Vagina (tissue), 2 donors: ENCODE data around the gene YOD1. TPM values are rescaled to one million over a fixed set of nuclear protein-coding genes. Genes with fewer than 3 reads are reported as not detected.

Experiments used
- DNase-seq, 2 donors: peaks; one replicate each; pipeline ENCODE4 v3.0.0-alpha.2; 2017; ENCODE audit errors: extremely low spot score in 2 of 2
- H3K27ac ChIP-seq: fragments of 200-600 bp; sonication (generic); one replicate; pipeline ENCODE4 v1.5.1; 2019
- H3K27me3 ChIP-seq: fragments of 200-600 bp; sonication (generic); one replicate; pipeline ENCODE4 v1.5.1; 2019
- H3K36me3 ChIP-seq, 2 donors: fragments of 200-600 bp; sonication (generic); one replicate each; pipeline ENCODE4 v1.5.1; 2017 to 2019
- H3K4me1 ChIP-seq: fragments of 200-600 bp; sonication (generic); one replicate; pipeline ENCODE4 v1.5.1; 2019
- H3K4me3 ChIP-seq, 2 donors: fragments of 200-600 bp; sonication (generic); 1 replicate in 1 of 2; 2 replicates in 1 of 2; pipeline ENCODE4 v1.5.1; 2016 to 2019
- H3K9me3 ChIP-seq: fragments of 200-600 bp; sonication (generic); one replicate; pipeline ENCODE4 v1.5.1; 2019
- POLR2A ChIP-seq, 2 donors: fragments of 450-650 bp; IDR thresholded peaks; one replicate each; pipeline ENCODE4 v1.6.1; 2017; ENCODE audit warnings: antibody characterized with exemption in 2 of 2, mild to moderate bottlenecking in 2 of 2, moderate library complexity in 2 of 2
- POLR2AphosphoS5 ChIP-seq, 2 donors: sonication (generic); formaldehyde crosslinking; IDR thresholded peaks; one replicate each; pipeline ENCODE4 v1.9.0; 2017; ENCODE audit warnings: antibody characterized with exemption in 2 of 2, mild to moderate bottlenecking in 2 of 2, low read depth in 1 of 2; ENCODE audit not compliant: insufficient read depth in 1 of 2
- intact Hi-C: fragments of 100-400 bp; cut with DNase I; formaldehyde crosslinking; loops from one replicate; pipeline ENCODE4 v1.15.1; 2023
- total RNA-seq: library from RNA; depleted of rRNA; stranded (reverse); fragments of >200 nt; gene quantifications from one replicate; pipeline ENCODE4 v1.2.3, GENCODE V29; 2016
- TF ChIP-seq, protein P1 (sequence below), 3 experiments: fragments of 450-650 bp in 2 of 3; fragments of 200-600 bp in 1 of 3; sonication (generic) in 1 of 3; IDR thresholded peaks; one replicate each; pipeline ENCODE4 v1.5.1; 2017 to 2019; ENCODE audit warnings: antibody characterized with exemption in 3 of 3, mild to moderate bottlenecking in 2 of 3, moderate library complexity in 2 of 3

YOD1 gene
- total RNA-seq, 1 donor from 2014 or later, result 25.3 TPM

DNA sequence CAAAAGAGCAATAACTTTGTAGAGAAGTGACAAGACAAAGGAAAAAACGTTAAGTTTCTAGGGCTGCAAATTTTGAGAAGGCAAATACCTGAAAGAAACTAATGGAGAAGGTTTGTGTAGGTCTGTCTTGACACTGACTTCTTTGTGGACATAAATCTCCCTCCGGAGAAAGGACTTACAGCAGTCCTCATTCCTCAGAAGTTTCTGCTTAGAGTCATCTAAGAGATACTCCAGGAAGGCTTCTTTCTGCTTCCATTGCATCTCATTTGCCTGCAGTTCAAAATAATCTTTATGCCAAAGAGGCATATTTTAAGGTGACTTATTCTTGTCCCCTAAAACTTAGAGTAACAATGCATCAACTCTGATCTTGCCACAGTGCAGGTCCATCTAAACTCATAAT, 33.2 kb upstream of the YOD1 start:
- no peak for DNase-seq
- Histone ChIP-seq H3K27ac (no peak overlapping the region), H3K4me3 (no peak overlapping the region), H3K9me3 (no peaks in the 10 kb centered on the region), H3K4me1 (peaks cover 5% of the 10 kb centered on the region), H3K36me3 (no peaks in the 10 kb centered on the region), H3K27me3 (no peaks in the 10 kb centered on the region)
- intact Hi-C loops, result loop anchor here (10.0 kb wide), 1 partner anchor 311 kb away; no protein-coding TSS in a partner anchor
- no peak for TF ChIP-seq POLR2AphosphoS5 (IDR thresholded peaks at IDR 0.05; ENCODE audit: insufficient read depth in 1 of 2, low read depth in 1 of 2)
- TF ChIP-seq, protein P1, sequence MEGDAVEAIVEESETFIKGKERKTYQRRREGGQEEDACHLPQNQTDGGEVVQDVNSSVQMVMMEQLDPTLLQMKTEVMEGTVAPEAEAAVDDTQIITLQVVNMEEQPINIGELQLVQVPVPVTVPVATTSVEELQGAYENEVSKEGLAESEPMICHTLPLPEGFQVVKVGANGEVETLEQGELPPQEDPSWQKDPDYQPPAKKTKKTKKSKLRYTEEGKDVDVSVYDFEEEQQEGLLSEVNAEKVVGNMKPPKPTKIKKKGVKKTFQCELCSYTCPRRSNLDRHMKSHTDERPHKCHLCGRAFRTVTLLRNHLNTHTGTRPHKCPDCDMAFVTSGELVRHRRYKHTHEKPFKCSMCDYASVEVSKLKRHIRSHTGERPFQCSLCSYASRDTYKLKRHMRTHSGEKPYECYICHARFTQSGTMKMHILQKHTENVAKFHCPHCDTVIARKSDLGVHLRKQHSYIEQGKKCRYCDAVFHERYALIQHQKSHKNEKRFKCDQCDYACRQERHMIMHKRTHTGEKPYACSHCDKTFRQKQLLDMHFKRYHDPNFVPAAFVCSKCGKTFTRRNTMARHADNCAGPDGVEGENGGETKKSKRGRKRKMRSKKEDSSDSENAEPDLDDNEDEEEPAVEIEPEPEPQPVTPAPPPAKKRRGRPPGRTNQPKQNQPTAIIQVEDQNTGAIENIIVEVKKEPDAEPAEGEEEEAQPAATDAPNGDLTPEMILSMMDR (IDR thresholded peaks at IDR 0.05), result no peak
- no peak for TF ChIP-seq POLR2A (IDR thresholded peaks at IDR 0.05)

DNA sequence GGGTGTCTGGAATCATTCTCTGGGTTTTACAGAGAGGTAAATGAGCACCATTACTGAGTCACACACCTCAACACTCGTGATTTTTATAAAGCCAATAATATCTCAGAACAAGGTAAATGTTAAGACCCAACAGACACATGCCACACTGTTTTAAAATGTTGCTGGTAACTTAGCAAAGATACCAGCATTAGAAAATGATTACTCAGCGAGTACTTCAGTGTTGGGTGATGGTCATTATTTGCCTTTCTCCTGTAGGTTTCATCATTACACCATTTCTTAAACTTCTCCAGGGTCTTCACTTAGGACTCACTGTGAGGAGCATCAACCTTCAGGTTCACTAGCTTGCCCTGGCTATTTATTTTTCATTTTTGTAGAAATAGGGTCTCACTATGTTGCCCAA, 30.8 kb upstream of the YOD1 start:
- H3K27me3 ChIP-seq, result no peaks in the 10 kb centered on the region
- H3K27ac ChIP-seq, result no peak overlapping the region
- H3K4me1 ChIP-seq, result peaks cover 5% of the 10 kb centered on the region
- H3K4me3 ChIP-seq, result no peak overlapping the region
- H3K36me3 ChIP-seq, result no peaks in the 10 kb centered on the region
- intact Hi-C loops, result loop anchor here (10.0 kb wide), 1 partner anchor 313 kb away; no protein-coding TSS in a partner anchor
- H3K9me3 ChIP-seq, result no peaks in the 10 kb centered on the region
- no peak for TF ChIP-seq POLR2A (IDR thresholded peaks at IDR 0.05)
- no peak for TF ChIP-seq POLR2AphosphoS5 (IDR thresholded peaks at IDR 0.05; ENCODE audit: insufficient read depth in 1 of 2, low read depth in 1 of 2)
- TF ChIP-seq, protein P1 (IDR thresholded peaks at IDR 0.05), result no peak
- DNase-seq, result no peak

GRCh38 chr1:207081088-207081487, 30.1 kb upstream of the YOD1 start:
- no peak overlapping the region for H3K4me3 ChIP-seq
- intact Hi-C loops, result loop anchor here (10.0 kb wide), 1 partner anchor 314 kb away; no protein-coding TSS in a partner anchor
- H3K4me1 ChIP-seq, result peaks cover 5% of the 10 kb centered on the region
- no peak for DNase-seq
- no peaks in the 10 kb centered on the region for H3K36me3 ChIP-seq
- no peaks in the 10 kb centered on the region for H3K27me3 ChIP-seq
- no peak overlapping the region for H3K27ac ChIP-seq
- TF ChIP-seq POLR2AphosphoS5 (IDR thresholded peaks at IDR 0.05; ENCODE audit: insufficient read depth in 1 of 2, low read depth in 1 of 2) (no peak), POLR2A (IDR thresholded peaks at IDR 0.05) (no peak)
- TF ChIP-seq, protein P1 (IDR thresholded peaks at IDR 0.05), result no peak
- no peaks in the 10 kb centered on the region for H3K9me3 ChIP-seq

DNA sequence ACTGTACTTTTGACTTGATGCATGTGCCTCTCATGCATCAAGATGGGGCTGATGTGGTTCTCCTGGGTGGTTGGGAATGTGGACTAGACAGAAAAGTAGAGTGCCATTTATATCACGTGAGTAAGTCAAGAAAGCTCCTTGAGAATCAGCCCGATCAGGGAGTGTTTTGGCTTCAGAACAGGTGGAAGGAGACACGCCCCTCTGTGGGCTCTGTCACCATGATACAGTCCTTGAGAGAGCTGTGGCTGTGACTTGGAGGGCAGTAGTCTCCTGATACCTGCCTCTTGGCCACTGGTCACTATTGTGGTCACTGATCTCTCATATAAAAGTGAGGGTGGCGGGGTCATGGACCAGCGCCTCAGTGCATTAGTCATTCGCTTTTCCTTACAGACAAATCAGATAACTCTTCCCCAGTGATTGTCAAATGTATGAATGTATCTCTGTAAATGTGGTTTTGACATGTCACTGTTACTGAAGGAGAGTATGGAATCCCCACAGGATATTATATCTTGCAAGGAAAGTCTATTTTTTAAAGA, 28.8 kb upstream of the YOD1 start:
- Histone ChIP-seq H3K4me1 (peaks cover 10% of the 10 kb centered on the region), H3K27ac (no peak overlapping the region), H3K36me3 (no peaks in the 10 kb centered on the region), H3K9me3 (no peaks in the 10 kb centered on the region), H3K4me3 (no peak overlapping the region), H3K27me3 (no peaks in the 10 kb centered on the region)
- intact Hi-C loops, result loop anchor here (10.0 kb wide), 1 partner anchor 315 kb away; no protein-coding TSS in a partner anchor
- no peak for DNase-seq
- TF ChIP-seq POLR2A (IDR thresholded peaks at IDR 0.05) (no peak), POLR2AphosphoS5 (IDR thresholded peaks at IDR 0.05; ENCODE audit: insufficient read depth in 1 of 2, low read depth in 1 of 2) (no peak)
- TF ChIP-seq, protein P1 (IDR thresholded peaks at IDR 0.05), result no peak

- Histone ChIP-seq H3K4me1 (peaks cover 9% of the 10 kb centered on the region), H3K4me3 (no peak overlapping the region), H3K27me3 (no peaks in the 10 kb centered on the region), H3K36me3 (no peaks in the 10 kb centered on the region), H3K27ac (no peak overlapping the region), H3K9me3 (no peaks in the 10 kb centered on the region)
- TF ChIP-seq POLR2AphosphoS5 (IDR thresholded peaks at IDR 0.05; ENCODE audit: insufficient read depth in 1 of 2, low read depth in 1 of 2) (no peak), POLR2A (IDR thresholded peaks at IDR 0.05) (no peak)
- TF ChIP-seq, protein P1 (IDR thresholded peaks at IDR 0.05), result no peak
- intact Hi-C loops, result no loop called here
- DNase-seq, result no peak
Observed at GRCh38 chr1:207078578-207079132, 27.6 kb upstream of the YOD1 start.
